B cell (primary cell): ENCODE measurements around the gene LDLRAD3. TPM values are rescaled to one million over a fixed set of nuclear protein-coding genes. Genes with fewer than 3 reads are reported as not detected.

ENCODE experiments used
- ATAC-seq: fragments of 200-7000 bp; cut with Tn5 transposase; one replicate; pipeline ENCODE4 v1.10.0; 2021; ENCODE audit warnings: low read depth, mild to moderate bottlenecking, moderate number of reproducible peaks, moderate library complexity
- CTCF ChIA-PET: fragments of 350-600 bp; sonication (Branson Sonifier 250); formaldehyde crosslinking; loops from one replicate; lab custom pipeline; 2021; ENCODE audit warnings: antibody characterized with exemption, inconsistent platforms; lab: Charles Lee
- POLR2A ChIA-PET: fragments of 350-600 bp; sonication (Branson Sonifier 250); formaldehyde crosslinking; loops from one replicate; lab custom pipeline; 2021; ENCODE audit warnings: antibody characterized with exemption; lab: Charles Lee
- DNase-seq: peaks from one replicate; pipeline ENCODE4 v3.0.0; 2013
- H2AFZ ChIP-seq: 2 replicates; pipeline ENCODE4 v1.6.1; 2012; ENCODE audit warnings: mild to moderate bottlenecking, low read depth, low read length; ENCODE audit not compliant: insufficient read depth, poor library complexity, severe bottlenecking
- H3K27ac ChIP-seq, 2 donors: 1 replicate in 1 of 2; 2 replicates in 1 of 2; pipeline ENCODE4 v1.5.1; 2012 to 2013; ENCODE audit warnings: low read length in 2 of 2, mild to moderate bottlenecking in 2 of 2, moderate library complexity in 1 of 2
- H3K27me3 ChIP-seq, 4 experiments: fragments of 200-600 bp in 1 of 4; sonication (generic) in 1 of 4; replicated peaks in 1 of 4; 1 replicate in 2 of 4; 2 replicates in 2 of 4; pipeline versions ENCODE4 v1.6.1 to v1.7.0; 2013 to 2016; ENCODE audit warnings: low read length in 3 of 4, mild to moderate bottlenecking in 2 of 4, mixed read lengths in 1 of 4, moderate library complexity in 1 of 4; ENCODE audit not compliant: insufficient read depth in 4 of 4, control insufficient read depth in 3 of 4; ENCODE audit errors: control extremely low read depth in 1 of 4
- H3K36me3 ChIP-seq, 2 experiments: replicated peaks in 1 of 2; 1 replicate in 1 of 2; 2 replicates in 1 of 2; pipeline versions ENCODE4 v1.6.1 to v1.7.1; 2013; ENCODE audit warnings: low read length in 1 of 2; ENCODE audit not compliant: insufficient read depth in 2 of 2, control insufficient read depth in 1 of 2; ENCODE audit errors: control extremely low read depth in 1 of 2, extremely low read depth in 1 of 2
- H3K4me1 ChIP-seq, 2 donors: fragments of 200-600 bp in 1 of 2; sonication (generic) in 1 of 2; 1 replicate in 1 of 2; 2 replicates in 1 of 2; pipeline versions ENCODE4 v1.5.1 to v1.6.1; 2013 to 2017; ENCODE audit warnings: low read length in 2 of 2; ENCODE audit not compliant: control insufficient read depth in 2 of 2, insufficient read depth in 2 of 2
- H3K4me2 ChIP-seq: replicated peaks from 2 replicates; pipeline ENCODE3; 2012; ENCODE audit warnings: mild to moderate bottlenecking, low read depth, low read length; ENCODE audit not compliant: poor library complexity, severe bottlenecking
- H3K4me3 ChIP-seq, 5 experiments: fragments of 200-600 bp in 1 of 5; sonication (generic) in 1 of 5; 1 replicate in 3 of 5; 2 replicates in 2 of 5; pipeline versions ENCODE4 v1.5.1 to v1.7.0; 2011 to 2016; ENCODE audit warnings: low read length in 4 of 5, mild to moderate bottlenecking in 4 of 5, low read depth in 2 of 5, control low read depth in 1 of 5, moderate library complexity in 1 of 5; ENCODE audit not compliant: insufficient read depth in 1 of 5; ENCODE audit errors: control extremely low read depth in 1 of 5, extremely low read depth in 1 of 5
- H3K79me2 ChIP-seq: fragments of 200-600 bp; sonication (generic); one replicate; pipeline ENCODE4 v1.6.0; 2016; ENCODE audit warnings: low read length; ENCODE audit not compliant: control insufficient read depth, insufficient read depth
- H3K9ac ChIP-seq: fragments of 200-600 bp; sonication (generic); 2 replicates; pipeline ENCODE4 v1.6.1; 2017; ENCODE audit warnings: mild to moderate bottlenecking, low read length, moderate library complexity
- H3K9me3 ChIP-seq, 3 donors: one replicate each; pipeline versions ENCODE4 v1.6.1 to v1.7.1; 2013; ENCODE audit warnings: low read length in 2 of 3; ENCODE audit not compliant: control insufficient read depth in 2 of 3, insufficient read depth in 1 of 3; ENCODE audit errors: control extremely low read depth in 1 of 3
- H4K20me1 ChIP-seq: 2 replicates; pipeline ENCODE4 v1.6.0; 2012; ENCODE audit warnings: mild to moderate bottlenecking, low read length; ENCODE audit not compliant: insufficient read depth, control insufficient read depth, poor library complexity, severe bottlenecking
- H3K27ac Mint-ChIP-seq: one replicate; pipeline ENCODE4 v1.8.0; 2021; ENCODE audit warnings: mixed read lengths
- H3K27me3 Mint-ChIP-seq: one replicate; pipeline ENCODE4 v1.8.0; 2021; ENCODE audit warnings: mixed read lengths
- H3K4me1 Mint-ChIP-seq: one replicate; pipeline ENCODE4 v1.8.0; 2021; ENCODE audit warnings: mixed read lengths
- H3K4me3 Mint-ChIP-seq: one replicate; pipeline ENCODE4 v1.8.0; 2021; ENCODE audit warnings: mixed read lengths
- H3K9me3 Mint-ChIP-seq: one replicate; pipeline ENCODE4 v1.8.0; 2022; ENCODE audit warnings: mixed read lengths; ENCODE audit not compliant: insufficient read depth
- EZH2 ChIP-seq: IDR thresholded peaks from 2 replicates; pipeline ENCODE4 v1.6.1; 2012; ENCODE audit warnings: borderline replicate concordance, low read depth, mild to moderate bottlenecking, moderate library complexity, low read length; ENCODE audit not compliant: insufficient read depth, poor library complexity, severe bottlenecking
- WGBS: methylation state at CpG from one replicate; pipeline ENCODE4 v1.1.5; 2013; ENCODE audit warnings: missing lambda C conversion rate; ENCODE audit not compliant: insufficient coverage; 5-methylcytosine and 5-hydroxymethylcytosine counted together
- intact Hi-C: fragments of 100-400 bp; cut with micrococcal nuclease; formaldehyde crosslinking; loops from one replicate; pipeline ENCODE4 v1.10.0; 2022
- polyA plus RNA-seq: library from polyadenylated mRNA; depleted of rRNA; stranded (reverse); fragments of >200 nt; gene quantifications from 2 replicates; pipeline ENCODE4 v1.2.3, GENCODE V29; 2012
- total RNA-seq, 2 donors: library from RNA; stranded (reverse); fragments of 120-200 nt in 1 of 2; gene quantifications; 1 replicate in 1 of 2; 2 replicates in 1 of 2; pipeline versions ENCODE4 v1.2.3 to v1.2.4, GENCODE V29; 2013 to 2022
- TF ChIP-seq, protein P1 (sequence below): fragments of 200-600 bp; IDR thresholded peaks from one replicate; pipeline ENCODE4 v1.8.0; 2022; ENCODE audit warnings: antibody characterized with exemption, mild to moderate bottlenecking

LDLRAD3 gene
- total and polyA plus RNA-seq, 2 donors (not counting 1 experiment from before 2014, with no cell fraction given), result 0.01 TPM; not detected in 1

DNA sequence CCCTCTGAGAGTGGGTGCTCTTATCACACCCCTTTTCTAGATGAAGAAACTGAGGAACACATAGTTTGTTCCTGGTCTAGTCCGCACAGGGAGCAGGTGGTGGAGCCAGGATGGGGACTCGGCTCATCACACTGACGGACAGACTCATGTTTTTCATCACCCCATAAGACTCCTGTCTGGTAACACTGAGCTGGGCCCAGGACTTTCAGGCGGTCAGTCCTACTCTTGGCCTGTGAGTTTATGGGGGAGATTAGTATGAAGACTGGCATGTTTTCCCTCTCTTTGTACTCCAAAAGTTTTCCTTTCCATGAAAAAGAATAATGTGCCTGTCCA lies 160.8 kb downstream of the LDLRAD3 start:
- ATAC-seq, result no peak
- no peak overlapping the region for H2AFZ ChIP-seq
- intact Hi-C loops, result no loop called here
- H3K4me2 ChIP-seq, result no peak overlapping the region
- no peak overlapping the region for H3K4me3 ChIP-seq
- ChIA-PET CTCF (no interaction called here), POLR2A (no interaction called here)
- no CpG with 5 or more reads among the region's 4 CpGs for WGBS
- DNase-seq, result no peak
- H3K4me1 Mint-ChIP-seq, result no peaks in the 10 kb centered on the region
- H3K27me3 ChIP-seq, result no peaks in the 10 kb centered on the region
- no peaks in the 10 kb centered on the region for H3K79me2 ChIP-seq
- no peak overlapping the region for H3K27ac Mint-ChIP-seq
- peaks cover 17% of the 10 kb centered on the region for H3K27me3 Mint-ChIP-seq
- H3K4me3 Mint-ChIP-seq, result no peak overlapping the region
- H3K27ac ChIP-seq, result no peak overlapping the region
- H3K9me3 ChIP-seq, result no peaks in the 10 kb centered on the region
- no peaks in the 10 kb centered on the region for H3K4me1 ChIP-seq
- no peaks in the 10 kb centered on the region for H3K36me3 ChIP-seq
- H4K20me1 ChIP-seq, result no peaks in the 10 kb centered on the region
- H3K9ac ChIP-seq, result no peak overlapping the region
- TF ChIP-seq EZH2, result no peak
- TF ChIP-seq, protein P1, sequence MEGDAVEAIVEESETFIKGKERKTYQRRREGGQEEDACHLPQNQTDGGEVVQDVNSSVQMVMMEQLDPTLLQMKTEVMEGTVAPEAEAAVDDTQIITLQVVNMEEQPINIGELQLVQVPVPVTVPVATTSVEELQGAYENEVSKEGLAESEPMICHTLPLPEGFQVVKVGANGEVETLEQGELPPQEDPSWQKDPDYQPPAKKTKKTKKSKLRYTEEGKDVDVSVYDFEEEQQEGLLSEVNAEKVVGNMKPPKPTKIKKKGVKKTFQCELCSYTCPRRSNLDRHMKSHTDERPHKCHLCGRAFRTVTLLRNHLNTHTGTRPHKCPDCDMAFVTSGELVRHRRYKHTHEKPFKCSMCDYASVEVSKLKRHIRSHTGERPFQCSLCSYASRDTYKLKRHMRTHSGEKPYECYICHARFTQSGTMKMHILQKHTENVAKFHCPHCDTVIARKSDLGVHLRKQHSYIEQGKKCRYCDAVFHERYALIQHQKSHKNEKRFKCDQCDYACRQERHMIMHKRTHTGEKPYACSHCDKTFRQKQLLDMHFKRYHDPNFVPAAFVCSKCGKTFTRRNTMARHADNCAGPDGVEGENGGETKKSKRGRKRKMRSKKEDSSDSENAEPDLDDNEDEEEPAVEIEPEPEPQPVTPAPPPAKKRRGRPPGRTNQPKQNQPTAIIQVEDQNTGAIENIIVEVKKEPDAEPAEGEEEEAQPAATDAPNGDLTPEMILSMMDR, result no peak
- H3K9me3 Mint-ChIP-seq, result peaks cover 1% of the 10 kb centered on the region

GRCh38 chr11:36105743-36106581 lies 162.1 kb downstream of the LDLRAD3 start:
- Histone ChIP-seq H3K4me2 (no peak overlapping the region), H3K79me2 (no peaks in the 10 kb centered on the region), H4K20me1 (no peaks in the 10 kb centered on the region), H3K27me3 (no peaks in the 10 kb centered on the region), H3K9me3 (no peaks in the 10 kb centered on the region), H3K4me3 (no peak overlapping the region), H3K27ac (no peak overlapping the region), H3K9ac (no peak overlapping the region), H3K4me1 (no peaks in the 10 kb centered on the region), H3K36me3 (no peaks in the 10 kb centered on the region), H2AFZ (no peak overlapping the region)
- Mint-ChIP-seq H3K9me3 (peaks cover 1% of the 10 kb centered on the region), H3K27ac (no peak overlapping the region), H3K4me1 (no peaks in the 10 kb centered on the region), H3K4me3 (no peak overlapping the region), H3K27me3 (peaks cover 17% of the 10 kb centered on the region)
- TF ChIP-seq, protein P1, result no peak
- no peak for TF ChIP-seq EZH2
- DNase-seq (no peak), ATAC-seq (no peak)
- intact Hi-C loops, result no loop called here
- CTCF ChIA-PET, result no interaction called here
- POLR2A ChIA-PET, result no interaction called here
- WGBS, result 90% methylated on average over 6 of the region's 9 CpGs
